OCI-LY7 (cell line): Measurements from ENCODE around the gene UBE2C. TPM values are rescaled to one million over a fixed set of nuclear protein-coding genes. Genes with fewer than 3 reads are reported as not detected.

Experiments used
- BruUV-seq: library from RNA; stranded (reverse); fragments of 400-500 nt; replicated peaks from 2 replicates; lab custom pipeline; 2021; lab: Mats Ljungman, UMichigan
- CTCF ChIA-PET: fragments of 300-600 bp; sonication (Branson Sonifier 250); formaldehyde crosslinking; loops from one replicate; lab custom pipeline; 2022; ENCODE audit warnings: antibody characterized with exemption; ENCODE audit not compliant: unreplicated experiment; lab: Charles Lee
- POLR2A ChIA-PET: fragments of 300-600 bp; sonication (Branson Sonifier 250); formaldehyde crosslinking; loops from one replicate; lab custom pipeline; 2022; ENCODE audit warnings: antibody characterized with exemption; lab: Charles Lee
- DNase-seq: peaks from one replicate; pipeline ENCODE4 v3.0.0-alpha.2; 2015; ENCODE audit warnings: low spot score
- H2AFZ ChIP-seq: fragments of 200-600 bp; sonication (generic), shearing (Covaris generic); 2 replicates; pipeline ENCODE4 v1.6.1; 2014; ENCODE audit warnings: mild to moderate bottlenecking, antibody characterized with exemption, low read length, moderate library complexity
- H3K27ac ChIP-seq: fragments of 200-600 bp; sonication (generic); 2 replicates; pipeline ENCODE4 v1.5.1; 2014; ENCODE audit warnings: mixed run types, low read depth, mild to moderate bottlenecking, moderate library complexity, low read length, inconsistent platforms; ENCODE audit not compliant: poor library complexity, severe bottlenecking
- H3K36me3 ChIP-seq: fragments of 200-600 bp; sonication (generic); 2 replicates; pipeline ENCODE4 v1.6.1; 2014; ENCODE audit warnings: mild to moderate bottlenecking, antibody characterized with exemption, low read length, moderate library complexity, mixed read lengths; ENCODE audit not compliant: insufficient read depth
- H3K4me1 ChIP-seq: fragments of 200-600 bp; sonication (generic); 2 replicates; pipeline ENCODE4 v1.5.1; 2014; ENCODE audit warnings: mild to moderate bottlenecking, low read length; ENCODE audit not compliant: insufficient read depth, poor library complexity, severe bottlenecking
- H3K4me2 ChIP-seq: fragments of 200-600 bp; sonication (generic); 2 replicates; pipeline ENCODE4 v1.6.1; 2014; ENCODE audit warnings: mild to moderate bottlenecking, low read length
- H3K4me3 ChIP-seq: fragments of 200-600 bp; sonication (generic); 2 replicates; pipeline ENCODE4 v1.5.1; 2014; ENCODE audit warnings: mild to moderate bottlenecking, low read depth, low read length; ENCODE audit not compliant: poor library complexity, severe bottlenecking
- H3K79me2 ChIP-seq: fragments of 200-600 bp; sonication (generic); 2 replicates; pipeline ENCODE4 v1.6.1; 2016; ENCODE audit warnings: low read depth, mild to moderate bottlenecking, low read length, moderate library complexity, mixed read lengths; ENCODE audit not compliant: insufficient read depth
- H3K9me2 ChIP-seq: fragments of 200-600 bp; sonication (generic); 2 replicates; pipeline ENCODE4 v1.6.1; 2016; ENCODE audit warnings: mild to moderate bottlenecking, low read length, mixed read lengths; ENCODE audit not compliant: insufficient read depth
- H3K9me3 ChIP-seq: fragments of 200-600 bp; sonication (generic); 2 replicates; pipeline ENCODE4 v1.6.1; 2014; ENCODE audit warnings: mild to moderate bottlenecking, mixed run types, low read length, mixed read lengths
- H4K20me1 ChIP-seq: fragments of 200-600 bp; sonication (generic); 2 replicates; pipeline ENCODE4 v1.6.1; 2014; ENCODE audit warnings: mild to moderate bottlenecking, antibody characterized with exemption, low read length, moderate library complexity, mixed read lengths; ENCODE audit not compliant: insufficient read depth
- EZH2phosphoT487 ChIP-seq: fragments of 200-600 bp; sonication (generic); IDR thresholded peaks from 2 replicates; pipeline ENCODE4 v1.6.1; 2018; ENCODE audit warnings: low read depth, borderline replicate concordance, mild to moderate bottlenecking, mixed run types, antibody characterized with exemption, low read length, moderate library complexity, mixed read lengths
- intact Hi-C: fragments of 100-400 bp; cut with micrococcal nuclease; formaldehyde crosslinking; loops from one replicate; pipeline ENCODE4 v1.10.0; 2022; ENCODE audit not compliant: unreplicated experiment
- small RNA-seq: library from RNA; depleted of rRNA; stranded (forward); fragments of <200 nt; gene quantifications from one replicate; pipeline ENCODE3, GENCODE V24; 2014
- total RNA-seq, 2 experiments: library from RNA; depleted of rRNA in 1 of 2; stranded (reverse); fragments of >200 nt in 1 of 2; shearing (Covaris generic) in 1 of 2; gene quantifications; 2 replicates each; pipeline ENCODE4 v1.2.3, GENCODE V29; 2014 to 2022
- TF ChIP-seq, protein P1 (sequence below): fragments of 200-600 bp; sonication (generic); conservative IDR thresholded peaks from 2 replicates; pipeline ENCODE4 v1.5.1; 2014; ENCODE audit warnings: mild to moderate bottlenecking, antibody characterized with exemption, low read length, moderate library complexity, mixed read lengths

UBE2C gene
- total RNA-seq, 2 experiments from 2014 or later, result 222 to 269 TPM

DNA sequence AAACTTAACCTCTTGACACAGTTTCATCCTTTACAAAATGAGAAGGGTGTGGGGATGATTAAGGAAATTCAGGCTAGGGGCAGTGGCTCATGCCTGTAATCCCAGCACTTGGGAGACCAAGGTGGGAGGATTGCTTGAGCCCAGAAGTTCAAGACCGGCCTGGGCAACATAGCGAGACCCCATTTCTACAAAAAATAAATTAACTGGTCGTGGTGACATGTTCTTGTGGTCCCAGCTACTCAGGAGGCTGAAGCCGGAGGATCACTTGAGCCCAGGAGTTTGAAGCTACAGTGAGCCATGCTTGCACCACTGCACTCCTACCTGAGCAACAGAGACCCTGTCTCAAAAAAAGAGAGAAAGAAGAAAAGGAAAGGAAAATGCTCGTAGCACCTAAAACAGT lies 54.0 kb downstream of the UBE2C start:
- Histone ChIP-seq H4K20me1 (no peaks in the 10 kb centered on the region), H3K4me3 (no peak overlapping the region), H2AFZ (no peak overlapping the region), H3K4me2 (no peak overlapping the region), H3K79me2 (no peaks in the 10 kb centered on the region), H3K9me3 (no peaks in the 10 kb centered on the region), H3K4me1 (no peaks in the 10 kb centered on the region), H3K36me3 (no peaks in the 10 kb centered on the region), H3K27ac (no peak overlapping the region), H3K9me2 (no peaks in the 10 kb centered on the region)
- intact Hi-C loops, result no loop called here
- no TSS peak for BruUV-seq
- TF ChIP-seq, protein P1, sequence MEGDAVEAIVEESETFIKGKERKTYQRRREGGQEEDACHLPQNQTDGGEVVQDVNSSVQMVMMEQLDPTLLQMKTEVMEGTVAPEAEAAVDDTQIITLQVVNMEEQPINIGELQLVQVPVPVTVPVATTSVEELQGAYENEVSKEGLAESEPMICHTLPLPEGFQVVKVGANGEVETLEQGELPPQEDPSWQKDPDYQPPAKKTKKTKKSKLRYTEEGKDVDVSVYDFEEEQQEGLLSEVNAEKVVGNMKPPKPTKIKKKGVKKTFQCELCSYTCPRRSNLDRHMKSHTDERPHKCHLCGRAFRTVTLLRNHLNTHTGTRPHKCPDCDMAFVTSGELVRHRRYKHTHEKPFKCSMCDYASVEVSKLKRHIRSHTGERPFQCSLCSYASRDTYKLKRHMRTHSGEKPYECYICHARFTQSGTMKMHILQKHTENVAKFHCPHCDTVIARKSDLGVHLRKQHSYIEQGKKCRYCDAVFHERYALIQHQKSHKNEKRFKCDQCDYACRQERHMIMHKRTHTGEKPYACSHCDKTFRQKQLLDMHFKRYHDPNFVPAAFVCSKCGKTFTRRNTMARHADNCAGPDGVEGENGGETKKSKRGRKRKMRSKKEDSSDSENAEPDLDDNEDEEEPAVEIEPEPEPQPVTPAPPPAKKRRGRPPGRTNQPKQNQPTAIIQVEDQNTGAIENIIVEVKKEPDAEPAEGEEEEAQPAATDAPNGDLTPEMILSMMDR, result no peak
- no peak for TF ChIP-seq EZH2phosphoT487
- no peak for DNase-seq
- ChIA-PET CTCF (no interaction called here), POLR2A (no interaction called here)

Small RNAs within 50 kb of the gene (small RNA-seq; reads per million reads assigned to genes)
- not detected for gene RNU6ATAC38P

Other genes with a start within 250 kb of the UBE2C start
- not detected in 2 replicates for gene WFDC8, start 233.4 kb upstream of the UBE2C start, total RNA-seq (2014; rRNA removed; shearing (Covaris generic))
- not detected in 2 replicates for gene WFDC8, start 233.4 kb upstream of the UBE2C start, total RNA-seq (2022)
- not detected in 2 replicates for gene WFDC10A, start 182.9 kb upstream of the UBE2C start, total RNA-seq (2014; rRNA removed; shearing (Covaris generic))
- not detected in 2 replicates for gene WFDC10A, start 182.9 kb upstream of the UBE2C start, total RNA-seq (2022)
- gene WFDC9, start 181.4 kb upstream of the UBE2C start, total RNA-seq (2014; rRNA removed; shearing (Covaris generic)), result not detected in 2 replicates
- not detected in 2 replicates for gene WFDC9, start 181.4 kb upstream of the UBE2C start, total RNA-seq (2022)
- not detected in 2 replicates for gene WFDC11, start 142.4 kb upstream of the UBE2C start, total RNA-seq (2014; rRNA removed; shearing (Covaris generic))
- gene WFDC11, start 142.4 kb upstream of the UBE2C start, total RNA-seq (2022), result not detected in 2 replicates
- gene WFDC13, start 110.6 kb upstream of the UBE2C start, total RNA-seq (2014; rRNA removed; shearing (Covaris generic)), result not detected in 2 replicates
- gene WFDC13, start 110.6 kb upstream of the UBE2C start, total RNA-seq (2022), result not detected in 2 replicates
- not detected in 2 replicates for gene WFDC10B, start 107.6 kb upstream of the UBE2C start, total RNA-seq (2014; rRNA removed; shearing (Covaris generic))
- gene WFDC10B, start 107.6 kb upstream of the UBE2C start, total RNA-seq (2022), result not detected in 2 replicates
- not detected in 2 replicates for gene SPINT4, start 90.3 kb upstream of the UBE2C start, total RNA-seq (2014; rRNA removed; shearing (Covaris generic))
- gene SPINT4, start 90.3 kb upstream of the UBE2C start, total RNA-seq (2022), result not detected in 2 replicates
- gene WFDC3, start 20.8 kb upstream of the UBE2C start, total RNA-seq (2014; rRNA removed; shearing (Covaris generic)), result not detected in 2 replicates
- not detected in 2 replicates for gene WFDC3, start 20.8 kb upstream of the UBE2C start, total RNA-seq (2022)
- gene DNTTIP1, start 20.7 kb upstream of the UBE2C start, total RNA-seq (2014; rRNA removed; shearing (Covaris generic)), result 25.8 and 30.5 TPM in 2 replicates
- gene DNTTIP1, start 20.7 kb upstream of the UBE2C start, total RNA-seq (2022), result 38.7 and 38.8 TPM in 2 replicates
- gene TNNC2, start 14.7 kb downstream of the UBE2C start, total RNA-seq (2014; rRNA removed; shearing (Covaris generic)), result not detected in 2 replicates
- gene TNNC2, start 14.7 kb downstream of the UBE2C start, total RNA-seq (2022), result not detected in 2 replicates
- gene SNX21, start 21.2 kb downstream of the UBE2C start, total RNA-seq (2014; rRNA removed; shearing (Covaris generic)), result 0.49 and 0.79 TPM in 2 replicates
- gene SNX21, start 21.2 kb downstream of the UBE2C start, total RNA-seq (2022), result 0.49 and 1.1 TPM in 2 replicates
- gene ACOT8, start 44.7 kb downstream of the UBE2C start, total RNA-seq (2014; rRNA removed; shearing (Covaris generic)), result 37.1 and 44.6 TPM in 2 replicates
- 28.0 and 28.2 TPM in 2 replicates for gene ACOT8, start 44.7 kb downstream of the UBE2C start, total RNA-seq (2022)
- gene ZSWIM3, start 45.0 kb downstream of the UBE2C start, total RNA-seq (2014; rRNA removed; shearing (Covaris generic)), result 5.7 and 12.0 TPM in 2 replicates
- gene ZSWIM3, start 45.0 kb downstream of the UBE2C start, total RNA-seq (2022), result 6.0 and 6.8 TPM in 2 replicates
- gene ZSWIM1, start 68.6 kb downstream of the UBE2C start, total RNA-seq (2014; rRNA removed; shearing (Covaris generic)), result 10.9 and 19.2 TPM in 2 replicates
- gene ZSWIM1, start 68.6 kb downstream of the UBE2C start, total RNA-seq (2022), result 12.7 and 13.9 TPM in 2 replicates
- gene SPATA25, start 75.0 kb downstream of the UBE2C start, total RNA-seq (2014; rRNA removed; shearing (Covaris generic)), result 5.8 and 6.1 TPM in 2 replicates
- 5.8 and 5.9 TPM in 2 replicates for gene SPATA25, start 75.0 kb downstream of the UBE2C start, total RNA-seq (2022)
- gene NEURL2, start 78.6 kb downstream of the UBE2C start, total RNA-seq (2014; rRNA removed; shearing (Covaris generic)), result 6.0 and 10.7 TPM in 2 replicates
- gene NEURL2, start 78.6 kb downstream of the UBE2C start, total RNA-seq (2022), result 6.2 and 9.9 TPM in 2 replicates
- 27.1 and 33.1 TPM in 2 replicates for gene CTSA, start 78.7 kb downstream of the UBE2C start, total RNA-seq (2014; rRNA removed; shearing (Covaris generic))
- 36.4 and 36.7 TPM in 2 replicates for gene CTSA, start 78.7 kb downstream of the UBE2C start, total RNA-seq (2022)
- 14.3 and 17.1 TPM in 2 replicates for gene PLTP, start 99.5 kb downstream of the UBE2C start, total RNA-seq (2014; rRNA removed; shearing (Covaris generic))
- gene PLTP, start 99.5 kb downstream of the UBE2C start, total RNA-seq (2022), result 12.7 and 15.8 TPM in 2 replicates
- 16.7 and 21.2 TPM in 2 replicates for gene PCIF1, start 122.0 kb downstream of the UBE2C start, total RNA-seq (2014; rRNA removed; shearing (Covaris generic))
- 40.6 and 50.3 TPM in 2 replicates for gene PCIF1, start 122.0 kb downstream of the UBE2C start, total RNA-seq (2022)
- gene ZNF335, start 159.6 kb downstream of the UBE2C start, total RNA-seq (2014; rRNA removed; shearing (Covaris generic)), result 15.0 and 21.0 TPM in 2 replicates
- gene ZNF335, start 159.6 kb downstream of the UBE2C start, total RNA-seq (2022), result 28.4 and 30.5 TPM in 2 replicates
- gene MMP9, start 196.3 kb downstream of the UBE2C start, total RNA-seq (2014; rRNA removed; shearing (Covaris generic)), result not detected in 2 replicates
- gene MMP9, start 196.3 kb downstream of the UBE2C start, total RNA-seq (2022), result not detected in 2 replicates
- 0.18 and 3.8 TPM in 2 replicates for gene SLC12A5, start 216.6 kb downstream of the UBE2C start, total RNA-seq (2014; rRNA removed; shearing (Covaris generic))
- gene SLC12A5, start 216.6 kb downstream of the UBE2C start, total RNA-seq (2022), result 10.3 and 11.0 TPM in 2 replicates